RPMI8226 (cell line): ENCODE measurements around the gene ZNF480.
A peak's percentile ranks its signal among the peaks of the same experiment; 100 is the strongest.
"Not testable (repeated sequence)": the region's sequence is repeated elsewhere in the genome, so short reads cannot be mapped to it uniquely, and the experiment has no call there.

Source experiments
- DNase-seq: peaks from one replicate; pipeline ENCODE4 v3.0.0-alpha.2; 2015

The ZNF480 gene

GRCh38 chr19:52296773-52297600 is at the start of gene ZNF480:
TSS of gene ZNF480 (plus strand) at chr19:52297169. CDS start at chr19:52300413, 3,244 bp downstream.
- peak; percentile 87 for DNase-seq

GRCh38 chr19:52248241-52248640 is 48.7 kb upstream of the ZNF480 start:
- peak; percentile 64 for DNase-seq

- DNase-seq = no peak
Measured at GRCh38 chr19:52258426-52258825, 38.5 kb upstream of the ZNF480 start.

- DNase-seq = not testable (repeated sequence)
Measured at GRCh38 chr19:52265556-52265955, 31.4 kb upstream of the ZNF480 start.

GRCh38 chr19:52269338-52270261 is 27.4 kb upstream of the ZNF480 start, which contains the start of gene ZNF766:
TSS of gene ZNF766 (plus strand) at chr19:52269587. CDS start at chr19:52269614, 27 bp downstream.
- peak; percentile 95 for DNase-seq

- peak; percentile 18 for DNase-seq
Measured at GRCh38 chr19:52270266-52270885, 26.6 kb upstream of the ZNF480 start.

GRCh38 chr19:52273301-52273700 is 23.7 kb upstream of the ZNF480 start:
- DNase-seq = no peak

GRCh38 chr19:52274191-52274590 is 22.8 kb upstream of the ZNF480 start:
- DNase-seq = no peak

- DNase-seq = no peak
Measured at GRCh38 chr19:52275988-52276387, 21.0 kb upstream of the ZNF480 start.

GRCh38 chr19:52277471-52277870 is 19.5 kb upstream of the ZNF480 start:
- no peak for DNase-seq

GRCh38 chr19:52286256-52286655 is 10.7 kb upstream of the ZNF480 start:
- DNase-seq = no peak

- DNase-seq = no peak
Measured at GRCh38 chr19:52291781-52292180, 5.2 kb upstream of the ZNF480 start.

- DNase-seq = not testable (repeated sequence)
Measured at GRCh38 chr19:52292946-52293345, 4.0 kb upstream of the ZNF480 start.

GRCh38 chr19:52296400-52296772 is 583 bp upstream of the ZNF480 start:
- no peak for DNase-seq

GRCh38 chr19:52297601-52298364 is 814 bp downstream of the ZNF480 start:
- no peak for DNase-seq

- peak; percentile 29 for DNase-seq
Measured at GRCh38 chr19:52307275-52307674, 10.3 kb downstream of the ZNF480 start.

GRCh38 chr19:52322429-52322828 is 25.5 kb downstream of the ZNF480 start:
- DNase-seq = no peak

GRCh38 chr19:52331757-52332156 is 34.8 kb downstream of the ZNF480 start:
- DNase-seq = no peak

- no peak for DNase-seq
Measured at GRCh38 chr19:52335768-52336116, 38.8 kb downstream of the ZNF480 start.

GRCh38 chr19:52336117-52336790 is 39.3 kb downstream of the ZNF480 start, which contains the start of gene ZNF610:
TSS of gene ZNF610 (plus strand) at chr19:52336243. CDS start at chr19:52349173, 12,930 bp downstream.
- peak; percentile 92 for DNase-seq

- DNase-seq = no peak
Measured at GRCh38 chr19:52336791-52337381, 39.9 kb downstream of the ZNF480 start.
